ENCODE measurements around the gene OGFR.
"Not testable (repeated sequence)": the region's sequence is repeated elsewhere in the genome, so short reads cannot be mapped to it uniquely, and the experiment has no call there.

OGFR gene

DNA sequence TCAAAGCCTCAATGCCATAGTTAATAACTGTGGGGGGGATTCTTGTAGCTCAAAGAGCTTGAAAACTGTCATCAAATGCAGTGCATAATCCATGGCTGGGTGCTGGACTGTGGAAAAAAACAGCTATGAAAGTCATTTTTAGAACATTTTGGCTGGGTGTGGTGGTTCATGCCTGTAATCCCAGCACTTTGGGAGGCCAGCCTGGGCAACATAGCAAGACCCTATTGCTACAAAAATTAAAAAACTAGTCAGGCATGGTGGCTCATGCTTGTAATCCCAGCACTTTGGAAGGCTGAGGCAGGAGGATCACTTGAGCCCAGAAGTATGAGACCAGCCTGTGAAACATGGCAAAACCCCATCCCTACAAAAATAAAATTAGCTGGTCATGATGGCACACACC, 44.8 kb downstream of the OGFR start:
- Histone ChIP-seq H3K4me3 (IDR thresholded peaks at IDR 0.05; ENCODE audit: insufficient read depth, low read depth, low read length) (no peak overlapping the region), H3K27me3 (ENCODE audit: insufficient read depth, low read depth) (no peaks in the 10 kb centered on the region), H4K20me1 (ENCODE audit: insufficient read depth) (no peaks in the 10 kb centered on the region), H3K9ac (no peak overlapping the region), H3K79me2 (ENCODE audit: insufficient read depth, low read depth) (no peaks in the 10 kb centered on the region), H3K4me1 (ENCODE audit: low read depth, poor library complexity, severe bottlenecking) (no peaks in the 10 kb centered on the region), H2AFZ (ENCODE audit: low read depth) (no peak overlapping the region), H3K4me2 (no peak overlapping the region), H3K36me3 (ENCODE audit: insufficient read depth) (no peaks in the 10 kb centered on the region; the same call in 1 of the 2 replicates), H3K27ac (no peak overlapping the region)
- TF ChIP-seq, protein P1, sequence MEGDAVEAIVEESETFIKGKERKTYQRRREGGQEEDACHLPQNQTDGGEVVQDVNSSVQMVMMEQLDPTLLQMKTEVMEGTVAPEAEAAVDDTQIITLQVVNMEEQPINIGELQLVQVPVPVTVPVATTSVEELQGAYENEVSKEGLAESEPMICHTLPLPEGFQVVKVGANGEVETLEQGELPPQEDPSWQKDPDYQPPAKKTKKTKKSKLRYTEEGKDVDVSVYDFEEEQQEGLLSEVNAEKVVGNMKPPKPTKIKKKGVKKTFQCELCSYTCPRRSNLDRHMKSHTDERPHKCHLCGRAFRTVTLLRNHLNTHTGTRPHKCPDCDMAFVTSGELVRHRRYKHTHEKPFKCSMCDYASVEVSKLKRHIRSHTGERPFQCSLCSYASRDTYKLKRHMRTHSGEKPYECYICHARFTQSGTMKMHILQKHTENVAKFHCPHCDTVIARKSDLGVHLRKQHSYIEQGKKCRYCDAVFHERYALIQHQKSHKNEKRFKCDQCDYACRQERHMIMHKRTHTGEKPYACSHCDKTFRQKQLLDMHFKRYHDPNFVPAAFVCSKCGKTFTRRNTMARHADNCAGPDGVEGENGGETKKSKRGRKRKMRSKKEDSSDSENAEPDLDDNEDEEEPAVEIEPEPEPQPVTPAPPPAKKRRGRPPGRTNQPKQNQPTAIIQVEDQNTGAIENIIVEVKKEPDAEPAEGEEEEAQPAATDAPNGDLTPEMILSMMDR (conservative IDR thresholded peaks at IDR 0.05; ENCODE audit: low read depth, low read length): no peak

DNA sequence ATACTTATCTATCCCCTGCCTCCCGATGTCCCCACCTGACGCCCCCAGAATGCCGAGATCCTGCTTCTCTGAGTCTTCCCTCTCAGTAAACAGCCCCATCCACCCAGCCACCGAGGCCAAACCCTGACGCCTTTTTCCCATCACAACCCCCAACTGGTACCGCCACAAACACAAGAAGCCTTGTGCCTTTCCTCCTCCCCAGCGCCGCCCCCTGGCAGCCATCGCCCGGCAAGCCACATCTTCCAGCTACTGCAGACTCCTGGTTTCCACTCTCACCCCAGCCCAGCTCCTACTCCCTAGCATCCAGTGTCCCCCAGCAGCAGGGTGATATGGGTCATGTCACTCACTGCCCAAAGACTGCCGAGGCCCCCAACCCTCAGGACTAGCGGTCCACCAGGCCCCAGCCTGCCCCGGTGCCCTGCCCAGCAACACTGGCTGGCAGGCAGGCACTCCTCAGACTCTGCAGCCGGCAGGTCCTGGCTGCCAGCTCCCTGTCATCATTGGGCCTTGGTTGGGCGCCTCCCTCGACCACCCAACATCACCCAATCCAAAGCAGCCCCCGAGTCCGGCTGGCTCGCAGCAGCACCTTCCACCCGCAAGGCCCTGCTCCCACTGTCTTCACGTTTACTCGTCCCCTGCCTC, 45.8 kb downstream of the OGFR start:
- H3K79me2 ChIP-seq (ENCODE audit: insufficient read depth, low read depth): no peaks in the 10 kb centered on the region
- H3K27ac ChIP-seq: no peak overlapping the region
- H3K4me2 ChIP-seq: no peak overlapping the region
- no peak overlapping the region for H3K4me3 ChIP-seq (IDR thresholded peaks at IDR 0.05; ENCODE audit: insufficient read depth, low read depth, low read length)
- no peak overlapping the region for H2AFZ ChIP-seq (ENCODE audit: low read depth)
- no peaks in the 10 kb centered on the region for H4K20me1 ChIP-seq (ENCODE audit: insufficient read depth)
- H3K36me3 ChIP-seq (ENCODE audit: insufficient read depth): no peaks in the 10 kb centered on the region; the same call in 1 of the 2 replicates
- H3K27me3 ChIP-seq (ENCODE audit: insufficient read depth, low read depth): no peaks in the 10 kb centered on the region
- no peaks in the 10 kb centered on the region for H3K4me1 ChIP-seq (ENCODE audit: low read depth, poor library complexity, severe bottlenecking)
- TF ChIP-seq, protein P1 (conservative IDR thresholded peaks at IDR 0.05; ENCODE audit: low read depth, low read length): no peak
- no peak overlapping the region for H3K9ac ChIP-seq

DNA sequence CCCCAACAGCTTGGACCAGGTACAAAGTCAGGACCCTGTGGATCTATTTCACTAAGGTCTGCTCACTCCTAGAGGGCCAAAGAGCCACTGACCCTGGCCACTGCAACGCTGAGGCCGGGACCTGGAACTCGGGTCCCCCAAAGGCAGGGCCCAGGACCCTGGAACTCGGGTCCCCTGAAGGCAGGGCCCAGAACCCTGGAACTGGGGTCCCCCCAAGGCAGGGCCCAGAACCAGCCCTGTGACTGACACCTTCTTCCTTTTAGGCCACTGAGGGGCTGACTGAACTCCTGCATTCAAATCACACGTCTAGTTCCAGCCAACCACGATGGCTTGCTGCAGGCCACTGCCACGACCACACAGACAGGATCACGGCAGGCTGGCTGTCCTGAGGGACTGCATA, 47.6 kb downstream of the OGFR start:
- Histone ChIP-seq H3K4me1 (ENCODE audit: low read depth, poor library complexity, severe bottlenecking) (no peaks in the 10 kb centered on the region), H3K4me3 (IDR thresholded peaks at IDR 0.05; ENCODE audit: insufficient read depth, low read depth, low read length) (no peak overlapping the region), H3K79me2 (ENCODE audit: insufficient read depth, low read depth) (no peaks in the 10 kb centered on the region), H4K20me1 (ENCODE audit: insufficient read depth) (no peaks in the 10 kb centered on the region), H3K4me2 (no peak overlapping the region), H3K36me3 (ENCODE audit: insufficient read depth) (no peaks in the 10 kb centered on the region), H3K27me3 (ENCODE audit: insufficient read depth, low read depth) (no peaks in the 10 kb centered on the region), H2AFZ (ENCODE audit: low read depth) (no peak overlapping the region), H3K9ac (no peak overlapping the region), H3K27ac (no peak overlapping the region)
- TF ChIP-seq, protein P1 (conservative IDR thresholded peaks at IDR 0.05; ENCODE audit: low read depth, low read length): no peak

DNA sequence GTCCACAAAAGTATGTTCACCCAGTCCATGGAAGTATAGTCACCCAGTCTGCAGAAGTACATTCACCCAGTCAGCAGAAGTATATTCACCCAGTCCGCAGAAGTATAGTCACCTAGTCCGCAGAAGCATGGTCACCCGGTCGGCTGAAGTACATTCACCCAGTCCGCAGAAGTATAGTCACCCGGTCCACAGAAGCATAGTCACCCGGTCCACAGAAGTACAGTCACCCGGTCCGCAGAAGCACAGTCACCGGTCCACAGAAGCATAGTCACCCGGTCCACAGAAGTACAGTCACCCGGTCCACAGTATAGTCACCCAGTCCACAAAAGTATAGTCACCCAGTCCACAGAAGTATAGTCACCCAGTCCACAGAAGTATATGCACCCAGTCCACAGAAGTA, 48.2 kb downstream of the OGFR start:
- no peak overlapping the region for H3K4me2 ChIP-seq
- H3K9ac ChIP-seq: no peak overlapping the region
- no peak overlapping the region for H2AFZ ChIP-seq (ENCODE audit: low read depth)
- no peak overlapping the region for H3K27ac ChIP-seq
- TF ChIP-seq, protein P1 (conservative IDR thresholded peaks at IDR 0.05; ENCODE audit: low read depth, low read length): no peak
- no peaks in the 10 kb centered on the region for H3K27me3 ChIP-seq (ENCODE audit: insufficient read depth, low read depth)
- H3K79me2 ChIP-seq (ENCODE audit: insufficient read depth, low read depth): no peaks in the 10 kb centered on the region
- no peaks in the 10 kb centered on the region; the same call in 1 of the 2 replicates for H3K36me3 ChIP-seq (ENCODE audit: insufficient read depth)
- H3K4me3 ChIP-seq (IDR thresholded peaks at IDR 0.05; ENCODE audit: insufficient read depth, low read depth, low read length): no peak overlapping the region
- H3K4me1 ChIP-seq (ENCODE audit: low read depth, poor library complexity, severe bottlenecking): no peaks in the 10 kb centered on the region
- no peaks in the 10 kb centered on the region for H4K20me1 ChIP-seq (ENCODE audit: insufficient read depth)

DNA sequence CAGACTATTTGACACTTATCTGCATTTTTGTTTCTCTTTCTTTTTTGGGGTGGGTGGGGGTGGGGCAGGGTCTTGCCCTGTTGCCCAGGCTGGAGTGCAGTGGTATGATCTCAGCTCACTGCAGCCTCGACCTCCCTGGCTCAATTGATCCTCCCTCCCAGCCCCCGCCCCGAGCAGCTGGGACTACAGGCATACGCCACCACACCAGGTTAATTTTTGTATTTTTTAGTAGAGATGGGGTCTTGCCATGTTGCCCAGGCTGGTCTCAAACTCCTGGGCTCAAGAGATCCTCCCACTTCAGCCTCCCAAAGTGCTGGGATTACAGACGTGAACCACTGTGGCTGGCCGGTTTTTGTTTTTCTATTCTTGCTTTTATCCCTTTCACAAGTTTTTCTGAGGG, 48.7 kb downstream of the OGFR start:
- H4K20me1 ChIP-seq (ENCODE audit: insufficient read depth); H3K27ac ChIP-seq; H2AFZ ChIP-seq (ENCODE audit: low read depth); H3K27me3 ChIP-seq (ENCODE audit: insufficient read depth, low read depth); H3K4me1 ChIP-seq (ENCODE audit: low read depth, poor library complexity, severe bottlenecking); H3K4me3 ChIP-seq (IDR thresholded peaks at IDR 0.05; ENCODE audit: insufficient read depth, low read depth, low read length); H3K9ac ChIP-seq; H3K36me3 ChIP-seq (ENCODE audit: insufficient read depth); H3K4me2 ChIP-seq; H3K79me2 ChIP-seq (ENCODE audit: insufficient read depth, low read depth): not testable (repeated sequence)

All from KMS-11 (cell line).